ENCODE data around the gene HM13.
A peak's percentile ranks its signal among the peaks of the same experiment; 100 is the strongest.
"Not testable (repeated sequence)": the region's sequence is repeated elsewhere in the genome, so short reads cannot be mapped to it uniquely, and the experiment has no call there.

The HM13 gene, protein sequence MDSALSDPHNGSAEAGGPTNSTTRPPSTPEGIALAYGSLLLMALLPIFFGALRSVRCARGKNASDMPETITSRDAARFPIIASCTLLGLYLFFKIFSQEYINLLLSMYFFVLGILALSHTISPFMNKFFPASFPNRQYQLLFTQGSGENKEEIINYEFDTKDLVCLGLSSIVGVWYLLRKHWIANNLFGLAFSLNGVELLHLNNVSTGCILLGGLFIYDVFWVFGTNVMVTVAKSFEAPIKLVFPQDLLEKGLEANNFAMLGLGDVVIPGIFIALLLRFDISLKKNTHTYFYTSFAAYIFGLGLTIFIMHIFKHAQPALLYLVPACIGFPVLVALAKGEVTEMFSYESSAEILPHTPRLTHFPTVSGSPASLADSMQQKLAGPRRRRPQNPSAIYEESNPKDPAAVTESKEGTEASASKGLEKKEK

DNA sequence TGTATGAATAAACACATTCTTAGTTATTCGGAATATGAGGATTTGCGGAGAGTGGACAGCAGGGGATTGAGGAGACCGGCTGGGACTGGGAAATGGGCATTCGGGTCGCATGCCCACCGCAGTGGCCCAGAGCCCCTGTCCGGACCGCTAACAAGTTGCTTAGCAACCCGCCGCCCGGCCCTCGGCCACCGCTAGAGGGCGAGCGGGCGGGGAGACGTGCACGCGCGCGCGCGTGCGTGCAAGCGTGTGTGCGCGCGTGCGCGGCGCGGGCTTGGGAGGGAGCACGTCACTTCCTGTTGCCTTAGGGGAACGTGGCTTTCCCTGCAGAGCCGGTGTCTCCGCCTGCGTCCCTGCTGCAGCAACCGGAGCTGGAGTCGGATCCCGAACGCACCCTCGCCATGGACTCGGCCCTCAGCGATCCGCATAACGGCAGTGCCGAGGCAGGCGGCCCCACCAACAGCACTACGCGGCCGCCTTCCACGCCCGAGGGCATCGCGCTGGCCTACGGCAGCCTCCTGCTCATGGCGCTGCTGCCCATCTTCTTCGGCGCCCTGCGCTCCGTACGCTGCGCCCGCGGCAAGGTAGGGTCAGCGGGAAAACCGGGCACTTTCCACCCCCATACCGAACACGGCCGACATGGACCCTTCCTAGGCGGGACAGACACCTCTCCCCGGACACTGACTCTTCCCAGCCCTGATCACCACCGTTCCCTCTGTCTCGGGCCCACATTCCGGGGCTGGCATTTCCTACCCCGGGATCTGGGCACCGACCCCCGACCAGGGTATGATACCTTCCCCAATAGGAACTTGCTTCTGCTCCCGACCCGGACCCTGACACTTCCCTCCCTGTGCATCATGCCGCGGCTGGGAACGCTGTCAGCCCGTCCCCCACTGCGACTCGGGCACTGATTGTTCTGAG, at the start of gene HM13:
Gene HM13, plus strand, starts transcription at position 289 of the 918 bp plus-strand sequence. Its CDS starts 110 bp downstream, at position 399.
- peak; percentile 88 for DNase-seq

DNA sequence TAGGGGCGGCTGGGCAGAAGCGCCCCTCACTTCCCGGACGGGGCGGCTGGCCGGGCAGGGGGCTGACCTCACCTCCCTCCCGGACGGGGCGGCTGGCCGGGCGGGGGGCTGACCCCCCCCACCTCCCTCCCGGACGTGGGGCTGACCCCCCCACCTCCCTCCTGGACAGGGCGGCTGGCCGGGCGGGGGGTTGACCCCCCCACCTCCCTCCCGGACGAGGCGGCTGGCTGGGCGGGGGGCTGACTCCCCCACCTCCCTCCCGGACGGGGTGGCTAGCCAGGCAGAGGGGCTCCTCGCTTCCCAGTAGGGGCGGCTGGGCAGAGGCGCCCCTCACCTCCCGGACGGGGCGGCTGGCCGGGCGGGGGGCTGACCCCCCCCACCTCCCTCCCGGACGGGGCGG, 43.3 kb upstream of the HM13 start:
- DNase-seq: not testable (repeated sequence)

DNA sequence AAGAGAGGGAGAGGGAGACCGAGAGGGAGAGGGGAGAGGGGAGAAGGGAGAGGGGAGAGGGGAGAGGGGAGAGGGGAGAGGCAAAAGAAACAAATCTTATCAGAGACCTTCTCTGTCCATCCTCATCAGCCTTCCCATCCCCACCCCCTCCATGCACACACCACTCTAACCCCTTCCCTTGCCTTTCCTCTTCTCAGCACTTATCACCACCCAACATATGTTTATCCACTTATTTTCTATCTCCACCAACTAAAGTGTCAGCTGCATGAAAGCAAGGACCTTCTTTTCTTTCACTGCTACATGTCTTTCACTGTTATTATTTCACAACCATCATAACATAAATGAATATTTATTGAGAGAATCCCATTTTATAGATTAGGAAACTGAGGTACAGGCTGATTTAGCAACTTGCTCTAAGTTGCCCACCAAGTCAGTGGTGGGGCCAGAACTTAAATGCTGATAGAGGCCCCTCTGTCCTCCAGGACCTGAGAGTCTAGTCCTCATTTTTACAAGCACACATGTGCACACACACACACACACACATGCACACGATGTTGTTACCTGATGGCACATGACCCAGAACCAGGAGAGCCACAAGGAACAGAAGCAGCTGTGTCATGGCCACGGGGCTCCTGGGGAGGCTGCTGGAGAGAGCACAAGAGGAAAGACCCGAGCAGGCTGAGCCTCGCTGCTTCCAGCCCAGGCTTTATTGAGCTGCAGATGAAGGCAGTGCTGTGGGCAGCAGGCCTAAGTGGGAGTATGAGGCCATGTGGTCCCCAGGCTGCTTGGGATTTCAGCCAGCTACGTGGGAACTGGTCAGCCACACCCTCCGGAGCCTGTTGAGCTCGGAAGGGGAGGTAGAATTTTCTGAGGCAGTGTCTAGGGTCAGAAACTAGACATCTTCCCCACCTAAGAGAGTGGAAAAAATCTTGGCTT, 41.6 kb upstream of the HM13 start:
- no peak for DNase-seq

DNA sequence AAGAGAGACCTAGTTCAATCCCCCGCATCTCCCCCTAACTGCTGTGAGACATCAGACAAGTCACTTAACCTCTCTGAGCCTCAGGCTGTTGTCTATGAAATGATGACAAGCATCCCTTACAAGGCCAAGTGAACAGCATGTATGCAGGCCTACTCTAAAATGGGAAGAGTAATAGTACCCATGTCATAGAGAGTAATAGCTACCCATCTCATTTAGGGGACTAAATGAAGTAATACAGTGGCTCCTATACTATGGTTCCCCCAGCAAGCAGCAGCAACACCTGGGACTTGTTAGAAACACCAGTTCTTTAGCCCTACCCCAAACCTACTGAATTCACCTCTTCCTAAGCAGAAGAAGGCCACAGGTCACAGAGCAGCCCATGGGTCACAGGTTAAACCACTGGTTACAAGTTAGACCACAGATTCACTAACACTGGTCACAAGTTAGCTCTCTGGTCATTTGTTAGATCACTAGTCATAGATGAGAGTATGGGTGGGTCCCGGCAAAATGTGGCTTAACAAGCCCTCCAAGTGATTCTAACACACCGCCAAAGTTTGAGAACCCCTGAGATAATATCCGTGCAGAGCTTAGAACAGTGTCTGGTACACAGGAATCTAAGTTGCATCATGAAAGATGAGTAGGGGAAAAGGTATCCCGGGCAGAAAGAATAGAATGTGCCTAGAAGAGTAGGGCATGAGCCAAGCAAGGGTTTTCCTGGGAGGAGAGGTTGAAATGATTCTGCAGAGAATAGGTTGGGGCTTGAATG, 40.7 kb upstream of the HM13 start:
- no peak for DNase-seq

DNA sequence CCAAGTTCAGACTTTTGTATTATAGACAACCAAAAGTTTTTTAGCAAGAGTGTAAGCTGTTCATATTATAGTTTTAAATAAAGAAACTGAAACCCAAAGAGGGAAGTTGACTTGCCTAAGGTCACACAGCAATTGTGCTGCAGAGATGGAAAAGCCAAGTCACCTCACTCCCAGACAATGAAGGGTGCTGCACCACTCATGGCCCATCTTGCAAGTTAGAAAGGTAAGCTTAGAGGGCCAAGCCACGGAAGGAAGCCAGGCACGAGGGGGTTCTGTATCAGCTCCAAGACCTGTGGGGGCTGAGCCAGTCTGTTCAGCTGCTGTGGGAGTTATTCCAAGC, 40.2 kb upstream of the HM13 start:
- DNase-seq: no peak

DNA sequence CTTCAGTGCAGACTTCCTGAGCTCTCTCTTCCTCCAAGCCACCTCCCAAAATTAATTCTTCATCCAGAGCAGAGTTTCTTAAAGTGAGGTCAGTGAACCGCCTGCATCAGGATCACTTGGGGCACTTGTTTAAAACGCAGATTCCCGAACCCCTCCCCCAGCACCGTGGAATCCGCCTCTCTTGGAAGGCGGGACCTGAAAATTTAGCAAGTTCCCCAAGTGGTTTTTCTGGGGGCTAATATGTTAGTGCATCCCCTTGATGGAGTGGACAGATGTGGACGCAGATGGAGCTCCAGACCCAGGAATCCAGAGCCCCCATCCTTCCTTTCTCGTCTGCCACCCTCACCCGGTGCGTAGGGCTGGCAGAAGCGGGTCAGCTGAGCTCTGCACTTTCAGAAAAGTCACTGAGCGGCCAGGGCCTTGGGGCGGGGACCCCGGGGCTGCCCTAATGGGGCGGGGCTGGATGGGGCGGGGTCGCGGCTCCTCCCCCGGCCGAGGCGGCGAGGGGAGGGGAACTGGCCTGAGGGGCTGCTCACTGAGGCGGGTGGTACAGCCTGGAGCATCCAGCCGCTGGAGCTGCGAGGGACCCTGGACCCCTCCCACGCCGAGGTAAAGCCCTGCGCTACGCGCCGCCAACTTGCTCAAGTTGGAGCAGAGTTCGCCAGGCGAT, 39.3 kb upstream of the HM13 start, which contains the start of the genes DEFB124 and REM1:
Gene DEFB124, minus strand, starts transcription at position 370 of the 670 bp plus-strand sequence. CDS start 2,114 bp downstream, outside the sequence.
Gene REM1, plus strand, starts transcription at position 531 of the 670 bp plus-strand sequence. CDS start 1,158 bp downstream, outside the sequence.
- no peak for DNase-seq

DNA sequence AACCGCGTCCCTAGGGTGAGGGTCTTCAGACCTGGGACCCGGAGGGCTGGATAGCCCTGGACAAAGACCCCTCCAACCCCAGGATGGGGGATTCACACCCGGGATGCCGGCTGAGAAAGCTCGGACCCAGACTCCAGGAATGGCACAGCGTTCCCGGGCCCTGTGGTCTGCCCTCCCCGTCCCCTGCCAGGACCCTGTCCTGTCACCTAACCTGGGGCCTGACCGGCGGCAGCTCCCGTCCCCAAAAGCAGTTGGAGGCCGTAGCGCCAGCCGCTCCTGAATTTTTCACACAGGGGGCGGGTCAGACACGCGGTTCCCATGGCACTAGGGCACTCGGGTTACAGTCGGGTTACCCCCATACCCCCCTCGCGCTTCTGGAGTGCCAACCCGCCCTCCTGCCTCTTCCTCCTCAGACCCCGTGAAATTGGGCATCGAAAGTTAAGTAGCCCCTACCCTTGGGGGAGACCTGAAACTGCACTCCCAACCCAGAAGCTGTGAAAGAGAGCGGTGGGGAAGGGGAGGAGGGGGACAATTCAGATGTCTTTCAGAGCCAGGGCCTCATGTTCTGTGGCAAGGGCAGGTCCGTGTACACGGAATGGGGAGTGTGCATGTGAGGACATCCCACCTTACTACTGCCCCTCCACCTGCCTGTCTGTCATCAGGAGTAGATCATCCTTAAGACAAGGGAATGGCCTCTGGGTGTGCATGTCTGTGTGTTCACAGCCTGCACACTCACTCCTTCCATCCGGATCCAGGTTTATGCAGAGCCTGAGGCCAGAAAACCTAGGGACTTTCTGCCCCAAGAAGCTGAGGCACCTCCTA, 38.6 kb upstream of the HM13 start:
- DNase-seq: no peak

DNA sequence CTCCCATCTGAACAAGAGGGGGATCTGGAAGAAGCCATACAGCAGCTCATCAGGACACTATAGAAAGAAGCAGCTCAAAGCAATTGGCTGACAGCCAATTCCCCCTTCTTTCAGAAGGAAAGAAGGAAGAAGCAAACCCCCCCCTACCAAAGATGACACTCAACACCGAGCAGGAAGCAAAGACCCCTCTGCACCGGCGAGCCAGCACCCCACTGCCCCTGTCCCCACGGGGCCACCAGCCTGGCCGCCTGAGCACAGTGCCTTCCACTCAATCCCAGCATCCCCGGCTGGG, 38.0 kb upstream of the HM13 start:
- DNase-seq: no peak

DNA sequence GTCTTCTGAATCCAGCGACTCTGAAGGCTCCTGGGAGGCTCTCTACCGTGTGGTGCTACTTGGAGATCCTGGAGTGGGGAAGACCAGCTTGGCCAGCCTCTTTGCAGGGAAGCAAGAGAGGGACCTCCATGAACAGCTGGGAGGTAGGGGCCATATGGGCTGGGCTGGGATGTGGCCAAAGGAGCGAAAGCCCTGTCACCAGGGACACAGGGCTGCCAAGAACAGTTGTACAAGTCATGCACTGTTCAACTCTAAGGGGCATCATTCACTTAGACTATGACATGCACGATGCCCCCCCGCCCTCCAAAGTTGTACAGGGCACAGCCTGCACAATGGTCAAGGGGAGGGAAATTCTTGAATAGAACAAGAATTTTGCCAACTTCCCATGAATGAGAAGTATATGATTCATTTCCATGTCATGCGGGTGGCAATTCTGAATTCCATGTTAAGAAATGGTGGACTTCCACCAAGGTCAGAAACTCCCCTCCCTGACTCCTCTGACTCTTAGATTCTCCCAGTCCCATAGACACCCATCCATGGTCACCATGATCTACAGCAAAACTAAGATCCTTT, 37.5 kb upstream of the HM13 start:
- no peak for DNase-seq

DNA sequence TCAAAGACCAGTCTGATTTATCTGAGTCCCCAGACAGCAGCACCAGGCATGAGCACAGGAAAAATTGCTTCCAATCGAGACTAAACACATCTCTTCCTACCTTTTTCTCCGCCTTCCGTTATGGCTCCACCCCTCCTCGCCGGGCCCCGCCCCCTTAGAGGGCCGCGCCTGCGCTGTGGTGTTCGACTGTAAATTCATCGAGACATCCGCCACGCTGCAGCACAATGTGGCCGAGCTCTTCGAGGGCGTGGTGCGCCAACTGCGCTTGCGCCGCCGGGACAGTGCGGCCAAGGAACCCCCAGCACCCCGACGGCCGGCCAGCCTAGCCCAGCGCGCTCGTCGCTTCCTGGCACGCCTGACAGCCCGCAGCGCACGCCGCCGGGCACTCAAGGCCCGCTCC, 30.2 kb upstream of the HM13 start:
- no peak for DNase-seq

DNA sequence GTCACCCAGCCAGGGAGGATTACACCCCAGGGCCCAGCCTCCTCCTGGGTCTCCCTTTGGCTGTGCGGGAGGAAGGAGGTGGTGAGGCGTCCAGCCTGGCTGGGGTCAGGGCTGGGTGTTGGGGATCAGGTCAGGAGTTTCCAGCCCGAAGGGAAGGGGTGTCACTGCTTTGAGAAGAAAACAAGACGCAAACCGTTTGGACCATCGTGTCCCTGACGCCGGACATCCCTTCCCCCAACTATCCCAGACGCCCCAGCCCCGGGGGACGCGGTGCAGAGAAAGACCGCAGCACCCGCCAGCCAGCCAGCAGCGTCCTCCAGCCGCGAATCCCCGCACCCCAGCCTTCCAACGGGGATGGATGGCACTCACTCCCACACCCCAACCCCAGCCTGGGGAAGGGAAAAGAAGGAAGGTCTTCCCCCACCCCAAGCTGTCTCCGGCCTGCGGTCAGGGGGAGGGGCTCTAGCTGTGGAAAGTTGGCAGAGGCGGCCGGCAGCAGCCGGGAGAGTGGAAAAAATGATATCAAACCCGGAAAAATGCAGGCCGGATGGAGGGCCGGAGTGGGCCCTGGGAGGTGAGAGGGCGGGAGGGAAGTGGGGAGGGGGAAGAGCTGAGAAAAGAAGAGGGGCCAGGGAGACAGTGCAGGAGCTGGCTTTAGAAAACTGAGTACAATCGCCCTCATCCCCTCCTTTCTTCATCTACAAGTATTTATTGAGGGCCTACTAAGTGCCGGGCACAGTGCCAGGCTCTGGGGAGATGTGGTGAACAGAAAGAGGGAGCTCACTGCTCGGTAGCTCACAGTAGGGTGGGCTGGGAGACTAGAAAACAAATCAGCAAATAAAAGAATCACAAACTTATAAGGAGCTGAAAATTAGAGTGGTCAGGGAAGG, 28.5 kb upstream of the HM13 start:
- no peak for DNase-seq

DNA sequence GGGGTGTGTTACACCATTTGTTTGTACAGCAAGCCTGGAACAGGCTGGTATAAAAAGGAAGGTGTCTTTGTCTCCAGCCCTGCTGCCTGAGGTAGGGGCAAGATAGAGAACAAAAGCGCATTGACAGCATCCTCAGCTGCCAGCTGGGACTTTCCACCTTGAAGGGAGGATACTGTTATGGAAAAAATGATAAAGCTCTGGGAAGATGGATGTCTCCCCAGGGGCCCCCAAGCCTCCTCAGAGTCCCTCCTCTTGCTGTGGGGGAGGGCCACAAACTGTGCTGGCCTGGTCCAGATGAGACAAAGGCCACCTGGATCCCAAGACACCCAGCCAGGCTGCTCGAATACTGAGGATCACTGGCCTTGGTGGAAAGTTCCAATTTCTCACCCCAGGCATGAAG, 26.1 kb upstream of the HM13 start:
- DNase-seq: no peak

DNA sequence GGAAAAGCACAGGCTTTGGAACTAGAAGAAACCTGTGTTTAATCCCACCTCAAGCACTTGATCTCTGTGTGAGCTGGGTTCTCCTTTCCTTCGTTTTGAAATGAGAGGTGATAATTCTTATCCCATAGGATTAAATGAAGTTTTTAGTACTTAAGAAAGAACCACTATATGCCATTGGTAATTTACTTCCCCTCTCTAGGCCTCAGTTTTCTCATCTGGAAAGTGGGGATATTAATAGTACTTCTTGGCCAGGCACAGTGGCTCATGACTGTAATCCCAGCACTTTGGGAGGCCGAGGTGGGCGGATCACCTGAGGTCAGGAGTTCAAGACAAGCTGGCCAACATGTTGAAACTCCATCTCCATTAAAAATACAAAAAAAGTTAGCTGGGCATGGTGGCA, 25.1 kb upstream of the HM13 start:
- no peak for DNase-seq

DNA sequence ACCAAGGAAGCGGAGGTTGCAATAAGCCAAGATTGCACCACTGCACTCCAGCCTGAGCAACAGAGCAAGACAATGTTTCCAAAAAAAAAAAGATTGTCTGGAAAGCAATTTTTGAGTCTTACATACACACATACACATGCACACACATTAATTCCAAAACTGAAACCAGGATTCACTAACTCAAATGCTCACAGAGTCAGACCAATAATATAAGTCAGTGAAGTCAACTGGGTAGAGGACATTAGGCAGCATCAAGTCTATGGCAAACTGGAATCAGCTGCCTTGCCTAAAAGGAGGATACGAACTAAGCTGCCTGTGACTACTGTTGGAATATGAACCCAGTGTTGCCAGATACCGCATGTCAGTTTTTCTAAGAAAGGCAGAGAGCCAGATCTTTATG, 23.5 kb upstream of the HM13 start:
- no peak for DNase-seq

DNA sequence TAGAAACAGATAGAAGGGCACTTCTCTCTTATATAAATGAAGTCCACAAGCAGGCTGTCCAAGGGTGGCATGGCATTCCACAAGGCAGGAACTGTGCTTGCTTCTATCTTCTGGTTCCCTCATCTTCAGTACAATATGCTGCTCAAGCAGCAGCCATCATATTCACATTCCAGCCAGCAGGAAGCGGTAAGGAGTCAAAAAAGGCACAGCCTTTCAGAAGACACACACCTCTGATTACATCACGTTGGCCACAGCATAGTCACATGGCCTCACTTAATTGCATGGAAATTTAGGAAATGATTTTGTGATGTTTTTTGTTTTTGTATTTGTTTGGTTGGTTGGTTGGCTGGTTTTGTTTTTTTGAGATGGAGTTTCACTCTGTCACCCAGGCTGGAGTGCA, 20.1 kb upstream of the HM13 start:
- DNase-seq: no peak

DNA sequence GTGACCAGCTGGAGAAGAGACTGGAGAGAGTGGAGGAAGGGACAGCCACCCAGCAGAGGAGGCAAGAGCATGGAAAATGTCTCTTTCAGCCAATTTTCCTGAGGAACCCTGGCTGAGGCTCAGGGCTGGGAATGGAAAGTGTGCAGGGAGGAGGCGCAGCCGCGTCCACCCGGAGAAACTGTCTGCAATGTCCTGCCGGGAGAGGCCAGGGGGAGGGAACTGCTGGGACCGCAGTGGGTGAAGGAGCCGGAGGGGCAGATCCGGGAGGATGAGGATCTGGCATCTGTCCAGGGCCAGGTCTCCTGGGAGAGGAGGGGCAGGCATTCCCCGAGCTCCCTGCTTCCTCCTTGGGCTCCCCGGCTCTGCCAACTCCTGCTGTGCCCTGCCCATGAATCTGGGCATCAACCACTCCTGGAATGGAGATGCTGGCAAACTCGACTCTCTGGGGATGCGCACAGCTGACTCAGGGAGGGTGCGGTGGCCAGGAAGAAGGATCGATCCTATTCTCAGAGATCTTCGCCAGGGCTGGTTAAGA, 17.4 kb upstream of the HM13 start:
- DNase-seq: no peak

DNA sequence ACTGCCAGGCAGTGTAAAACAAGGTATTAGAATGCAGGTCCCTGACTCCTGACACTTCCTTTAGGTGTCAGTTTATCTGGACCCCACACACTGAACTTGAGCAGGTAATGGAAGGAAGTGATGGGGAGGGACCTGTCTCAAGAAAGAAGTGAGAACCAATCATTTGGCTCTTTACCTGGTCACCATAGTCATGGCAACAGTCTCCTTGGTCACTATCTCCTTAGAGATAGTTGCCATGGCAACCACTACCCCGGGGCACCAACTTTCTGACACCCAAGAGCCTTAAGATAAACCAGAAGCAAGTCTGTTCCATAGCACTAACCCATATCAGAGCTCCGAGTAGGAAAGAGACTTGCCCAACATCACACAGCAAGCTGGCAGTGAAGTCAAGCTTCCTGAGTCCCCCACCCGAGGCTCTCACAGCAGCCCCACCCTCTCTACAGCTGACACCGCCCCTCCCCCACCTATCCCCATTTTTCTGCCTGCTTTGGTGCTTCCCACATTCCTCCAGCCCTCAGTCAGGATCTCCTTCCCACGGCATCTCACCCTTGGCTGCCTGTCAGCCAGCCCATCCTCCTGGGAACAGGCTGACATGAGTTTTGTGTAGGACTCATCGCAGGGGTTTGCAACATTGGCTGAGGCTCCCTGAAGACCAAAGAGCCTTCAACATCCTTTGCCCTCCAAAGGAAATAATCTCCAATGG, 16.3 kb upstream of the HM13 start:
- DNase-seq: peak; percentile 2

DNA sequence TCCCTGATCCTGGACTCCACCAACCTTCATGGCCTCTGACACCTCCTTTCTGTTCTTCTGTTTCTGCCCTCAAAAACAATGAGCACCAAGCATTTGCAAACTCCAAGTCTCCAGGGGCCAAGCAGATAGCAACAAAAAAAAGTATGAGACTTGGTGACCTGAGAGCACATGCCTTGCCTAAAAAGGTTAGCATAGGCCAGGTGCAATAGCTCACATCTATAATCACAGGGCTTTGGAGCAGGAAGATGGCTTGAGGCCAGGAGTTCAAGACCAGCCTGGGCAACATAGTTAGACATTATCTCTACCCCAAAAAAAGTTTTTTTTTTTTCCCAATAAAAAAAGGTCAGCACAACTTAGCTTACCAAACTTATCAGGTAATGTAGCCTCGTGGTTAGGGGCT, 13.7 kb upstream of the HM13 start:
- DNase-seq: no peak

Measured in CD4-positive, alpha-beta T cell treated with Interleukin-15 for 1 hour (primary cell).